A549 (cell line): ENCODE measurements around the gene INSYN1.

ENCODE experiments used
- BHLHE40 ChIP-seq: IDR thresholded peaks from 2 replicates; pipeline ENCODE4 v1.6.1; 2012; ENCODE audit warnings: low read depth, low read length, inconsistent platforms
- CTCF ChIP-seq: fragments of >200 bp; sonication (Bioruptor Twin); formaldehyde crosslinking; IDR thresholded peaks from 3 replicates; pipeline ENCODE4 v1.5.1; 2016
- MYC ChIP-seq: IDR thresholded peaks from 2 replicates; pipeline ENCODE4 v1.6.1; 2012; ENCODE audit warnings: mild to moderate bottlenecking, inconsistent platforms, low read length, improper control_type of control experiment, borderline replicate concordance
- USF2 ChIP-seq: fragments of 450-650 bp; IDR thresholded peaks from 2 replicates; pipeline ENCODE4 v1.6.1; 2014; ENCODE audit warnings: antibody characterized with exemption

- TF ChIP-seq CTCF (no peak), USF2 (no peak), BHLHE40 (no peak), MYC (no peak)
These were observed 13.4 kb upstream of the INSYN1 start for GRCh38 chr15:73766598-73766997.
